Endometrium (tissue), 2 donors: Measurements from ENCODE around the gene PFDN5.
"Not testable (repeated sequence)": the region's sequence is repeated elsewhere in the genome, so short reads cannot be mapped to it uniquely, and the experiment has no call there.

Experiments
- FAIRE-seq: peaks from 2 replicates; lab custom pipeline; 2012; peaks lifted over from hg19 to GRCh38; lab: Jason Lieb, UNC
- donor health status: control.
- donor health status: control.

The PFDN5 gene

DNA sequence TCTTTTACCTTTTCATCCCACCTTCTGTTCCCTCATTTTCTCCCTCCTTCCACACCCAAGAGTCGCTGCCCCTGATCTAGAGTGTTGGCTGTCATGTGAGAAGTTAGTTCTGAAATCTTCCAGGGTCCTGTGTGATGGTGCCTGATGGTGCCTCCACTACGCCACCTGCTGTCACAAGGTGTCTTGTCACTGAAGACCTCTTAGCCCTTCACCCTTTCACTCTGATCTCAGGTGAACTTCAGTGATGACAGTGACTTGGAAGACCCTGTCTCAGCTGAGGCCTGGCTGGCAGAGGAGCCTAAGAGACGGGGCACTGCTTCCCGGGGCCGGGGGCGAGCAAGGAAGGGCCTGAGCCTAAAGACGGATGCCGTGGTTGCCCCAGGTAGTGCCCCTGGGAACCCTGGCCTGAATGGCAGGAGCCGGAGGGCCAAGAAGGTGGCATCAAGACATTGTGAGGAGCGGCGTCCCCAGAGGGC is 7.6 kb upstream of the PFDN5 start:
- no peak for FAIRE-seq

- no peak for FAIRE-seq
Observed at GRCh38 chr12:53288322-53288721, 7.0 kb upstream of the PFDN5 start.

DNA sequence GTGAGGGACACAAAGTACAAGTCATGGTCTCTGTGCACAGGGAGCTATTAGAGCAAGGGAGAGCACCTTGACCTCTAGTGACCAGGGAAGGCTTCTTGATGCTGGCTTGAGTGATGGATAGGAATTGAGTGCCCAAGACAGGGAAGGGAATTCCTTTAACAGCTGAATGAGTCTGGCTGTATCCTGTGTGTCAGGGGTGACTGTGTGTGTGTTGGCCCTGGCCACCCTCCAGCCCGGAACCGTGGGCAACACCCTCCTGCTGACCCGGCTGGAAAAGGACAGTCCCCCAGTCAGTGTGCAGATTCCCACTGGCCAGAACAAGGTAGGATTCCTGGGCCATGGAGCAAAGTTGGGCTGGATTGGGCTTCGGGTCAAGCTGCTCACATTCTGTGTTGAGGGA is 5.5 kb upstream of the PFDN5 start:
- no peak for FAIRE-seq

- no peak for FAIRE-seq
Observed at GRCh38 chr12:53290661-53291060, 4.7 kb upstream of the PFDN5 start.

DNA sequence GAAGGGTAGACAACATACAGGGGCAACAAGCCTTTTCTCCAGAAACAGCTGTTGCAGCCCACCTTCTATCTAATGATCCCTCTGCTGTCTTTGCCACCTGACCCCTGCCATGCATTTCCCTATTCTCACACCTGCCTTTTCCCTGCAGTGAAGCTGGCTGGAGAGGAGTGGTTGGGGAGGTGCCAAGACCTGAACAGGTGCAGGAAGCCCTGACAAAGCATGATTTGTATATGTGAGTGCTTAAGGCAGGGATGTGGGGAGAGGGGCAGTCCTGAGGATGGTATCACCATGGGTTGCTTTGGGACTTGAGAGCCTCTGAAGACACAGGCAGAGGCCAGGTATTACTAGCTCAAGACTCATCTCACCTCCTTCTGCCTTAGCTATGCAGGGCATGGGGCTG is 2.9 kb upstream of the PFDN5 start:
- no peak for FAIRE-seq

GRCh38 chr12:53295891-53296219 is 513 bp downstream of the PFDN5 start:
- no peak for FAIRE-seq

DNA sequence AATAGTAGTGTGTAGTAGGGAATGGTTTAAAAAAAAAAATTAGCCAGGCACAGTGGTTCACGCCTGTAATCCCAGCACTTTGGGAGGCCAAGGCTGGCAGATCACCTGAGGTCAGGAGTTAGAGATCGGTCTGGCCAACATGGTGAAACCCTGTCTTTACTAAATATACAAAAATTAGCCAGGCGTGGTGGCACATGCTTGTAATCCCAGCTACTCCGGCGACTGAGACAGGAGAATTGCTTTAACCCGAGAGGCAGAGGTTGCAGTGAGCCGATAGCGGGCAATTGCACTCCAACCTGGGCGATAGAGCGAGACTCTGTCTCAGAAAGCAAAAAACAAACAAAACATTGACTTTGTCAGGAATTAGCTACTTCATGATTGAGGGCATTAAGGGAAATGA is 1.8 kb downstream of the PFDN5 start:
- FAIRE-seq = not testable (repeated sequence)

DNA sequence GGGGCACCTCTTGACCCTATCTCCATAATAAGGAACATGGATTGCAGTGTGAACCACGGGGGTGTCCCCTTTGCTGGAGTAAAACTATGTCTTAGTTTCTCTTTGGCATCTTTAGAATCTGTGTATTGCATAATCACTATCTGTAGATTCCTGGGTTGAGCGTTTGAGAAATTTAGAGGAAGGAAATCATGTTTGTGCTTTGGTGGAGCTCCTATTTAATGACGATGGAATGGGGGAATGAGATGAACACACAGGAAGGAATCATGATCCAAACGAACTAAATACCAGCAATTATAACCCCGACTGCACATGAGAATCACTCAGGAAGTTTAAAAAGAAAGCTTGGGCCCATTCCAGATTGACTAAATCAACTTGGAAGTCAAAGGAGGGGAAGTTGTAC is 2.8 kb downstream of the PFDN5 start:
- no peak for FAIRE-seq

DNA sequence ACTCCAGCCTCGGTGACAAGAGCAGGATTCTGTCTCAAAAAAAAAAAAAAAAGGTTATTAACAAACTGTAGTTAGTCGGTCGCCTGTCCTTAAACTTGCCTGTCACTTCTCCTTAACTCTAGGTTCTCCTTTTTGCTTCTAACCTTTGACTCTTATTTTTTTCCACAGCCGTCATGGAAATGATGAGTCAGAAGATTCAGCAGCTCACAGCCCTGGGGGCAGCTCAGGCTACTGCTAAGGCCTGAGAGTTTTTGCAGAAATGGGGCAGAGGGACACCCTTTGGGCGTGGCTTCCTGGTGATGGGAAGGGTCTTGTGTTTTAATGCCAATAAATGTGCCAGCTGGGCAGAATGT is 3.7 kb downstream of the PFDN5 start:
- no peak for FAIRE-seq

- FAIRE-seq = no peak
Observed at GRCh38 chr12:53299454-53300180, 4.3 kb downstream of the PFDN5 start, which contains the start of gene MYG1. TSS of gene MYG1 (plus strand) at chr12:53299695. CDS start at chr12:53299738, 43 bp downstream.

DNA sequence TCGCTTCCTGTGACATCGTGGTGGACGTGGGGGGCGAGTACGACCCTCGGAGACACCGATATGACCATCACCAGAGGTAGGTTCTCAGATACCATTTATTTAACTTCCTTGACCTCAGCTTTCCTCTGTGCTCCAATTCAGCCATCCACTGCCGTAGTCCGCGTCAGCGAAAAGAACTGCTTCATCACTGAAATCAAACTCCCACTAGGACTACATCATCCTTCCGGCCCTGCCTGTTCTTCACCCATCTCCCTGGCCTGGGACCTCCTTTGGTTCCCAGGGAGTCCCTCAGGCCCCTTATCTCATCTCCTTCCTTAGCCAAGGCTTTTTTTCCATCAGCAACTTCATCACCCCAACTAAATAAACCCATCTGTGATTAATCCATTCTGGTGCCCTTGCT is 4.8 kb downstream of the PFDN5 start:
- no peak for FAIRE-seq

DNA sequence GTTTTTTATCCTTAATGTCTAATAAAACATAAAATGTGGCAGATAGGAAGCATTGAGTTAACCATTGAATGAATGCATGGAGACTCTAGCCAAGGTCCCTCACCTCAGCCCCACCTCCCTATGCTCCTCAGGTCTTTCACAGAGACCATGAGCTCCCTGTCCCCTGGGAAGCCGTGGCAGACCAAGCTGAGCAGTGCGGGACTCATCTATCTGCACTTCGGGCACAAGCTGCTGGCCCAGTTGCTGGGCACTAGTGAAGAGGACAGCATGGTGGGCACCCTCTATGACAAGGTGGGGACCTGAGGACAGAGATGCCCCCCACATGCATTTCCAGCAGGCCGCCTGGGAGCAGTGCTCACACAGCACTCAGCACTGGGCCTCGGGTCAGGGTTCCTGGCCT is 7.6 kb downstream of the PFDN5 start:
- no peak for FAIRE-seq

DNA sequence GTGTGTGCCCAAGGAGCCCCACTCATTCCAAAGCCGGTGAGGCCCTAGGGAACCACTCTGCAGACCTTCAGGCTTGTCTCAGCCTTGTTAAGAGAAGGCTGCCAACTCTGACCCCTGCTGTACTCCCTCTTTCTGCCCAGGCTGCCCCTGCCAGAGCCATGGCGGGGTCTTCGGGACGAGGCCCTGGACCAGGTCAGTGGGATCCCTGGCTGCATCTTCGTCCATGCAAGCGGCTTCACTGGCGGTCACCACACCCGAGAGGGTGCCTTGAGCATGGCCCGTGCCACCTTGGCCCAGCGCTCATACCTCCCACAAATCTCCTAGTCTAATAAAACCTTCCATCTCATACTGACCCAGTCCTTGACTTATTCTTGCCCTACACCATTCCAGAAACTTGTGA is 11.5 kb downstream of the PFDN5 start:
- no peak for FAIRE-seq

- no peak for FAIRE-seq
Observed at GRCh38 chr12:53308276-53308675, 12.9 kb downstream of the PFDN5 start.

DNA sequence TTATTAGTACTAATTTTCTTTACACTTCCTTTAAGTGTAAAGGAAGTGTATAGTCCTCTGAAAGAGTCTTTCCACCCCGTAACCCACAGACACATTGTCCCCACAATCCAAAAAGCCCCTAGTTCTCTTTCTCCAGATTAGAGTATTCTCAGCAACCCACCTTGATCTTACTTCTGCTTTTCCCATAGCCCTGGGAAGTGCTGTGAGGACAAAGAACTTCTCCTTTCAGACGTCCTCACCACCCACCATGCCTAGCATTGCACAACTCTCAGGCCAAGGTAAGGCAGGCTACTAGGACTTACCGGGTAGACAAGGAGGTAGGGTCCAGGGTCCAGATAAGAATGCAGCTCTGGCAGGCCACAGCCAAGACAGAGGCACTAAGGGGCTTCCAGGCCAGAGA is 18.7 kb downstream of the PFDN5 start:
- FAIRE-seq = no peak

DNA sequence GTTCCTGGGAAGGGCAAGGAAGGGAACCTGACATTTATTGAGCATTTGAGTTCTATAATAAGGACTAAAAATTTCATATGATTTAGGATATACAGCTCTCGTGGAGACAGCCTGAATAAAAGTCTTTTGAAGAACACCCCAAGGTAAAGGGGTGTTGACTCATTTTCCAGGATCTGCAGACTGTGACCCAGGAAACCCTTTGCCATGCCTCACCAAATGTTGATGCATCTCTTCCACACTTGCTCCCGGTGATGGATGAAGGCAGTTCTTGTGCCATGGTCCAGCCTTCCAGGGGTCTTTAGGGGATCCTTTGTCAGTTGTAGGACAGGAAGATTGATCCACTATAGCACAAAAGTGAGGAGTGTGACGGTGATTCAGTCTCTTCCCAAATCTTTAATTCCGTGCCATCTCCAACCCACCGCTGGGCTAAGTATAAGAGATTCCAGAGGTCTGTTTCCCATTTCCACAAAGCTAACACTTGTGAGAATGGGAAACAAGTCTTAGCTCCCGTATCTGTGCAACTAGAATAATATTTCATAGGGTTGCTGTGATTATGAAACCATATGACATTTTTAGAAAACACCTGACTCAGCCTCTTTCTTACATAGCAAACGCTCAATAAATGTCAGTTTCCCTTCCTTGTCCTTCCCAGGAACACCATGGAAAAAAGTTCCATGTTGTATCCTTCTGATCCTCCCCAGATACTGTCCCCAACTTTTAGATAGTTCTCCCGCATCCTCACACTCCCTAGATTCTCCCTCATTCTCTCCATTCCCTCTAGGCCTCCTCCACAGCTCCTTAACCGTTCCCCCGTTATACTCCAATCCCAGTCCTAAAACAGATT is 25.2 kb downstream of the PFDN5 start:
- no peak for FAIRE-seq

- FAIRE-seq = no peak
Observed at GRCh38 chr12:53324113-53324778, 28.9 kb downstream of the PFDN5 start.

GRCh38 chr12:53324779-53325510 is 29.6 kb downstream of the PFDN5 start:
- FAIRE-seq = no peak

DNA sequence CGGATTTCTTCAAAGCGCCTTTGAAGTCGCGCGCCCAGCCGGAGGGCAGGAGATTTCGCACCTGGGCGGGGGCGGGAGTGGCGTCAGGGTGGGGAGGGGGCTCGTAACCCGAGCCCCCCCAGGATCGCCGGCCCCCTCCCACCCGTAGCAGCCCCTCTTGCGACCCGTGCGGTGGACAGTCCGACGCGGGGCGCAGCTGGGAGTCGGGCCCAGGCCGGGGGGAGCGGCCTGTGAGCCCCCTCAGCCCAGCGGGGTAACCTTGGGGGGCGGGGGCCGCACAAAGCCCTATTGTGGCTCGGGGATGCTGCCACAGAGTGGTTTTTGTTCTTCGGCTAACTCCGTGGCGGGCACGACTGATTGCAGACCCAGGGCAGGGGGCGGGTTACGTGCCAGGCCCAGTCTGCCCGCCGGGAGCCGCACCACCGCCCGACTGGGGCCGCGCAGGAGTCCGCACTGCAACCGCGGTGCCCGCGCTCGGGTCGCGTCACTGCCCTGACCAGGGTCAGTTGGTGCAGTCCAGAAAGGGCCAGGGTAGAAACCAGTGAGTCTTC is 30.2 kb downstream of the PFDN5 start:
- FAIRE-seq = no peak

GRCh38 chr12:53326460-53327185 is 31.3 kb downstream of the PFDN5 start:
- FAIRE-seq = no peak

- no peak for FAIRE-seq
Observed at GRCh38 chr12:53327435-53328042, 32.2 kb downstream of the PFDN5 start.
